Stimulated activated CD8-positive, alpha-beta memory T cell treated with anti-CD3 and anti-CD28 coated beads, Interleukin-4, amount 100 ng/mL, for 4 hours (primary cell): ENCODE measurements around the gene FRAS1.
"Not testable (repeated sequence)": the region's sequence is repeated elsewhere in the genome, so short reads cannot be mapped to it uniquely, and the experiment has no call there.

Experiments used
- DNase-seq, 2 donors: peaks; one replicate each; pipeline ENCODE4 v3.0.0-alpha.2; 2020; ENCODE audit warnings: low read depth in 2 of 2, low spot score in 1 of 2

The FRAS1 gene

DNA sequence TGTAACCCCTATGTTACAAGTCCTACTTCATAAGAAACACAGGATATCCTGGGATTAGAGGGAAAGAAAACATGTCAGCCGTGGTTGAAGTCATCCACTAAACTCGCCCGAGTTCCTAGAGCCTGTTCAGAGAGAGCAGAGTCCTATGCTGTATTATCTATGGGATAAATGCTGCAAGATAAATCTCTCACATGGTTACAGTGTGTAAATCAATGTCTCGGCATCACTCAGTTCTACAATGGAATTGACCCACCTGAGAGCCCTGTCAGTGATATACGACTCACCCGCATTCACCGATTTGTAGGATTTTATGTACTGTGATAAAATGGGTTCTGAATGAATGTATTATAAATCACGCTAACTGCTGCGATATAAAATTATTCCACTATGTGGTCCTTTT is 366.7 kb downstream of the FRAS1 start:
- DNase-seq = no peak

DNA sequence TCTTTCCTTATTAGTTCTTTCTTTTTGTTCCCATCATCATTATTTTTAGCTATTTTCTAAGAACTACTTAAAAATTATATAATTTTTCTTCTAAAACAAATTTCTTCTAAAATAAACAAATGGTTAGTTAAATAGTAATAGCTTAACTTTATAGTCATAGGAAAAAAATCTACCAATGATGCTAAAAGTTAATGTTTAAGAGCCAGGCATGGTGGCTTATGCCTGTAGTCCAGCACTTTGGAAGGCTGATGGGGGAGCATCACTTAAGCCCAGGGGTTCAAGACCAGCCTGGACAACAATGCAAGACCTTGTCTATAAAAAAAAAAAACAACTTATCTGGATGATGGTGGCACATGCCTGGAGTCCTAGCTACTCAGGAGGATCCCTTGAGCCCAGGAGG is 367.3 kb downstream of the FRAS1 start:
- DNase-seq = no peak

DNA sequence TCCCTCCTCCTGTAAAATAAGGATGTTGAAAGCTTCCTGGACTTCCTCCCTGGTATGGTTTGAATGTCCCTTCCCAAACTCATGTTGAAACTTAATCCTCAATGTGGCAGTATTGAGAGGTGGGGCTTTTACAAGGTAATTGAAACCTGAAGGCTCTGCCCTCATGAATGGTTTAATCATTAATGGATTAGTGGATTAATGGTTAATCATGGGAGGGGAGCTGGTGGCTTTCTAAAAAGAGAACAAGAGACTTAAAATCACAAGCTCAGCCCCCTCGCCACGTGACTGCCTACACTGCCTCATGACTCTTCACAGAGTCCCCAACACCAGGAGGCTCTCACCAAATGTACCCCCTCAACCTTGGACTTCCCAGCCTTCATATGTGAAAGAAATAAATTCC is 369.8 kb downstream of the FRAS1 start:
- no peak for DNase-seq

DNA sequence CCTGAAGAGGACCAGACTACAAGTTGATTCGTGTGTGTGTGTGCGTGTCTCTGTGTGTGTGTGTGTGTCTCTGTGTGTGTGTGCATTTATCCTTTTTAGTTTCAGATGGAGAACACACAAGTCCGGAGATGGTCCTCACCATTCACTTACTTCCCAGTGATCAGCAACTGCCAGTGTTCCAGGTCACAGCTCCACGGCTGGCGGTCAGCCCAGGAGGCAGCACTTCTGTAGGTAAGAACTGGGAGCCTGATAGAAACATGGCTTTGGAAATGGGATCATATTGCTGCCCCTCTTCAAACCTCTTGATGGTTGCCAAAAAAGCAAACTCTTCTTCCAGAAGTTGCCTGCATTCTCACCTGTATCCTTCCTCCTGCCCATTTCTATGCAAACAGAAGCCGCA is 371.9 kb downstream of the FRAS1 start:
- DNase-seq = no peak

DNA sequence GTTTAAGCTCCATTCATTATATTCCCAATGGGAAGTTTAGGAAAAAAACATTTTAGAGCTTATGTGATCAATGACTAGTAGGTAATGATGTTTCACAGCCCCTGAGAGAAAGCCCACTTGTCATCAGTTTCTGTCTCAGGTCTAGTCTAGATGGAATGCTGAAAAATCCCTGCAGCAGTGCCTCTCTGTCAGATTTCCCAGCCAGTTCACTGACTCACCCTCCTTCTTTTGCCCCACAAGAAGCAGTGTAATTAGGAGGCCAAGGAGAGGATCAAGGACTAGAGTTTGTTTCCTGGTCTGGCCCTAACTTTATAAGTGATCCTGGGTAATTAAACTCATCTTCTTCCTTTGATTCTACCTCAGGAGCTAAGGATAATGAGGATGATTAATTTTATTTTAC is 375.8 kb downstream of the FRAS1 start:
- DNase-seq = no peak

DNA sequence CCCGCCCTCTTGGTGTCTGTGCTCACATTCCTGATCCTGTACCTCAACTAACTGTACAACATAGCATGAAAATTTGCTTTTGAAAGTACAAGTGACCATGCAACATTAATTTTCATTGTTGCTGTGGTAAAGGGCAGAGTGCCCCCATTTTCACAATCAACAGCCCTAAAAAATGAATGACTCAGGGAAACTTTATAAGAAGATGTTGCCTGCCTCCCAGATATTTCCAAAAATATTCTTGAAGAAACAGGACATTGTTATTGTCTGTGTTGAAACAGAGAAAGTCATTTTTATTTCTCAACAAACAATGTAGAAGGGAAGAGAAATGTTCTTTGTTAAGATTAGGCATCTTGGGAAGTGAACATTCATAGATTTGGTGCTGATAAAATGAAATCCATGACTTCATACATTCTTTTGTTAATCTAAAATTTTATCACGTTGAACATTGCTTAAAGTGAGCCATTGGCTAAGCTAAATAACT is 380.5 kb downstream of the FRAS1 start:
- no peak for DNase-seq

DNA sequence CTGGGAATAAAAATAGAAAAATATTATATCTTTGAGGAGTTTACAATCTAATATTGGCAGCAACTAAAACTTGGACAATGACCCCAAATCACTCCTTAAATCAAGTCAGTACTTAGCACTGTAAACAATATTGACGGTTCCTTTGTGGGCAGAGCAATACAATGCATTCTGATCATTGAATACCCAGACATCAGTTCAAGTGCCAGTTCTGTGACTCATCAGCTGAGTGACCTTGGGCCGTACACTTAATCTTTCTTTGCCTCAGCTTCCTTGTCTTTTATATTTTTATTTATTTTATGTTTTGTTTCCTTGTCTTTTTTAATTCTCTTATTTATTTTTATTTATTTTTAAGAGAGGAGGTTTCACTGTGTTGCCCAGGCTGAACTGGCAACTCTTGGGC is 382.2 kb downstream of the FRAS1 start:
- DNase-seq = no peak

DNA sequence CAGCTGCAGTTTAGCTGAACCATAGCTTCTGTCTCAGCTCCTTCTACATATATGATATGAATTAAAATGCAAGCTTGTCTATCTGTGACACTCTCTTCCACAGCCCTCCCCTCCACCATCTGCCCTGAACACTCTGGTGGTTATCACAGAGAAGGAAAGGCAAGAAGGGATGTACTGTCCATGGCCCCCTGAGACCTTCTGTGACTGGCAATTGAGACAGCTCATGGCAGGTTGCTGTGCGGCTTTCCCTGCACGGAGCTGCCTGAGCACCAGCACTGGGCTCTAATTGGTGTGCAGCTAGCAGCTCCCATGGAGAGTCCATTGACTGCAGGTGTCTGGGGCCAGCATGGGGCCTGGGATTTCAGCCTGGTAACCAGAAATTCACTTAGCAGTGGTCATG is 384.6 kb downstream of the FRAS1 start:
- no peak for DNase-seq

DNA sequence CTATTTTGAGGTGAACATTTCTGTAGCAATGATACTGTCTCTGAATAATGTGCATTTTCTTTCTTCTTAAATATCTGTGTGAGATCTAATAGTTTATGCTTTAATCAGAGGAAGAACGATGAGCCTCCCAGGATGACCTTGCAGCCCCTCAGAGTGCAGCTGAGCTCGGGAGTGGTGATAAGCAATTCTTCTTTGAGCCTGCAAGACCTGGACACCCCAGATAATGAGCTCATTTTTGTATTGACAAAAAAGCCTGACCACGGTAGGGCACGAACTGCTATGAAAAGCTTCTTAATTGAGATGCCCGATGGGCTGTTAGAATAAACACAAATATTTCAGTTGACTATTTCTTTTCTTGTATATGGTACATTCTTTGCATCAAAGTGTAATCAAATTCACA is 389.5 kb downstream of the FRAS1 start:
- DNase-seq = no peak

DNA sequence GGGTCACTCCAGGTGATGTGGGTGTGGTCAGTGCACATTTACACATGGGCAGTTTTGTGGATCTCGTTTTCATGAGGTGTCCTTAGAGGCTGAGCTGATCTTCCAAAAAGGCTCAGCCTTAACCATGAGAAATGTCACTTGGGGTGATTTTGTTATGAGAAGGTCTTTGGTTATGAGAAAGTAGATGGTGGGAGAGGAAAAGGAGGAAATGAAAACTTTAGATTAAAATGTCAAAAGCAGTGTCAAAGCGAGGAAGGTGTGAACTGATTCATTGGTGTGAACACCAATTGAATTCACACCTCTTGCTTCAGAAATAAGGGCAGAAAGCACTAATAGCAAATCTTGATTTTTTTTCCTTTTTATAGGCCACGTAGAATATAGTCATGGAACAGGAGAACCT is 394.3 kb downstream of the FRAS1 start:
- DNase-seq = no peak

DNA sequence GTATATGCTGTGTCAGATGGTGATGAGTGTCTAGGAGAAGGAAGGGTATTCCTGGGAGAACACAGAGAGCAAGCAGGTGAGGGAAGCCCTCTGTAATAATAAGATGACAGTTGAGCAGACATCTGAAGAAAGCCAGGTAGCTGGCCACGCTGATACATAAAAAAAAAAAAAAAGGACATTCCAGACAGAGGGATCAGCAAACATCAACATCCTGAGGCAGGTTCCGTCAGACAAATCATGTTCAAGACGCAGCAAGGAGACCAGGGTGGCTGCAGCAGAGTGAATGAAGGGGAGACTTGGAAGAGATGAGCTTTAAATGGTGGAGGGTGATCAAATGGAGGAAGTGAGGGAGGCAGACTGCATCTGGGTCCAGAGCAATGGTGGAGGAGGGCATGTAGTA is 396.9 kb downstream of the FRAS1 start:
- no peak for DNase-seq

DNA sequence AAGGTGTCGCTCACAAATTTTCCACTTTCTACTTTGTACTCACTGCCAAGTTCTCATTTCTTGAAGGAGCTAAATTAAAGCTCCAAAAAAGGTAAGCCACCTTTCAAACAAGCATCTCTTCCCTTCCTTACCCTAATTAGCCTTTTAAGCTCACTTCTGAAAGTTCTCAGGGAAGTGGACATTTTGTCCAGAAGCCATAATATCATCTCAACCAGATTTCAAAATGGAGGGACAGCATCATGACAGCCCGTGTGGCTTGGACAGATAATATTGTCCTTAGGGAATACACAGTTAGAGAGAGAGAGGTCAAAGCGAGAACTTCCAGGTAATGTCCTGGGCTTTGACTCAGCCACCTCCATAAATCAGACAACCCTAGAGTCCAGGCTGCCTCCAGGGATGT is 400.6 kb downstream of the FRAS1 start:
- no peak for DNase-seq

DNA sequence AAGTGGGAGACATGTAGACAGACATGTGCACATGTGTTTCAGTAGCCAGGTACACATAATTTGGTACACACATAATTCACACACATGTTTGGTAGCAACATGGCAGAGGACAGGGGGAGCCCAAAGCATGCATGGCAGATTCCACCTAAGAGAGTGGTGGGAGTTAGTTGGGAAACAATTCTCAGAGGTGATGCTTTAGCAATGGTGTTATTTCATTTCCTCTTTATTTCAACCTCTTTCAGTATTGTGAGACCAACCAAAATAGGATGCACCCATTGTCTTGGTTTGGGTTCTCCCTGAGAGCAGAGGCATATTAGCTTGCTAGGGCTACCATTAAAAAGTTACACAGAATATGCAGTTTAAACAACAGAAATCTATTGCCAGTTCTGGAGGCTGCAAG is 402.2 kb downstream of the FRAS1 start:
- no peak for DNase-seq

DNA sequence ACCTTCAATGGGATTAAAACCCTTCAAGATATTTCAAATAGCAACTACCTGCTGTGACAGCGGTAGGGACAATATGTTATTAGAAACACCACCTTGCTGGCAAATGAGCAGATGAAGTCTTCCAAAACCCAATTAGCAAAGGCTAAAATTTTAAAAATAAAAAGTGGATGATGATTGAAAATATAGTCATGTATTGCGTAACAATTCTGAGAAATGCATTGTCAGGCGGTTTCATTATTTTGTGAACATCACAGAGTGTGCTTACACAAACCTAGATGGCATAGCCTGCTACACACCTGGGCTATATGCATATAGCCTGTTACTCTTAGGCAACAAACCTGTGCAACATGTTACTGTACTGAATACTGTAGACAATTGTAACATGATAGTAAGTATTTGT is 403.2 kb downstream of the FRAS1 start:
- DNase-seq = no peak

DNA sequence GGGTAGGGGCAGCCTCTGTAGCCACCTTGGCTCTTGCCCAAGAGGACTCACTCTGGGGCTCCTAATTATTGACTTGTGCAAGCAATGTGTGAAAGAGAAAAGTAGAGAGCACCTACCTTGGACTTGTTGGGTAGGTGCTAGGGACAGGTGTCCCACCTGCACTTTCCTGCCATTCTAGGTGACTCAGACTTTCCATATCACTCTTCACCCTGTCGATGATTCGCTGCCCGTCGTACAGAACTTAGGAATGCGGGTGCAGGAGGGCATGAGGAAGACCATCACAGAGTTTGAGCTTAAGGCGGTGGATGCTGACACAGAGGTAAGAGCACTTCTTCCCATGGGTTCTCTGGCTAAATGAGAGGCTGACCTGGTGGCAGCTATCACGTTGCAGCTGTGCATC is 407.1 kb downstream of the FRAS1 start:
- DNase-seq = no peak

DNA sequence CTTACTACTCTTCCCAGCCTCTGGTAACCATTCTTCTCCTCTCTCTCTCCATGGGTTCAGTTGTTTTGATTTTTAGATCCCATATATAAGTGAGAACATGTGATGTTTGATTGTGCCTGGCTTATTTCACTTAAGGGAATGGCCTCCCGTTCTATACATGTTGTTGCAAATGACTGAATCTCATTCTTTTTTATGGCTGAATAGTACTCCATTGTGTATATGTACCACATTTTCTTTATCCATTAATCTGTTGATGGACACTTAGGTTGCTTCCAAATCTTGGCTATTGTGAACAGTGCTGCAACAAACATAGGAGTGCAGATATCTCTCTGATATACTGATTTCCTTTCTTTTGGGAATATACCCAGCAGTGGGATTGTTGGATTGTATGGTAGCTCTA is 410.1 kb downstream of the FRAS1 start:
- DNase-seq = not testable (repeated sequence)

DNA sequence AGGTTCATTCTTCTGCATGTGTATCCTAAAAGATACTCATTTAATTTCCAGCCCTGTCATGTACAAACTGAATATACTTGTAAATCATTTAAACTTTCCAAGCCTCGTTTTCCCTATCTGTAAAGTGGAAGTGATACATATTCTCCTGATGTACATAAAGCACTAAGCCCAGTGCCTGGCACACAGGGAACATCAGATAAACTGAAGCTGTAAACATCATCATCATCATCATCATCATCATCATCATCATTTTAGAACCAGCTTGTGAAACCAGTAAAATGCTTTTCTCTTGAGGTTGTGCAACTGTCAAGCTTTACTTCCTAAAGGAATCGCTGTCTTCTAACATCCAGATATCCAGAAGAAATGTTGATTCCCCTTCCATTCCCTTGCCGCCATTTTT is 411.1 kb downstream of the FRAS1 start:
- no peak for DNase-seq

DNA sequence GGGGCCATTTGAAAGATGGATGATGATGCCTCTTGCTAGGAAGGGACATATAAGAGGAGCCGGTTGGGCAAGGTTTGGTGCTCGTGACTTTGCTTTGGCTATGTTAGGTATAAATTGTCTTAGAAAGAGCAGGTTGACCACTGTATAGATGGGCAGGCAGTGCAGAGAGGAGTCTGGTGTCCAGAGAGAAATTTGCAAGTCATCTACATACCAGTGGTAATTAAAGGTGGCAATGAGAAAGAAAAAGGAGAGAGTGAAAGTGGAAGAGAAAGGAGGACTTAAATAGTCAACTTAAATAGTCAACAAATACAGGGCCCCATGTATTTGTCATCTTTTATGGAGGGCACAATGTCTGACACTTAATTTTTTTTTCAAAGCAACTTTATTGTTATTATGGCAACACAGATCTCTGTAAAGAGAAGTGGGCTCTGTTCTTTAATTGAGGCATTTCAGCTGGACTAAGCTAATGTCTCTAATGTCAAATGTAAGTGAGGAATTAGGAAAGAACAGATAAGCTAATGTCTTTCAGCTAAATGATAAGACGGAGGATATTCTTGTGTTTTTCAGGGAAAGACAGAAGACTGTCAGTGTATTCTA is 419.1 kb downstream of the FRAS1 start:
- DNase-seq = no peak

DNA sequence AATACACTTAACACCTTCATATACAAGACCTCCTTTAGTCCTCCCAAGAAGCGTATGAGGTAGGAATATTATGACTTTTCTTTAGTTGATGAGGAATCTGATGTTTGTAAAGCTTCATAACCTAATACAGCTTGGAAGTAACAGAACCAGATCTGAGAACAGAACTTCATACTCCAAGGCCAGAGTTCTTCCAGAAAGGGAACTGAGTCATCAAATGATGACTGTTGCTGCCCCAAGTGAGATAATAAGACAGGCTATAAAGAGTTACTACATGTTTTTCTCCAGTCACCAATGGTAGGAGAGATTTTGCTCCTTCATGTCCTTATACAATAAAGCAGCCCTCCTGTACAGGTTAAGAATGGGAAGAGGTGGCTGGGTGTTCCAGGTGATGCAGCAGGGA is 420.2 kb downstream of the FRAS1 start:
- DNase-seq = no peak

DNA sequence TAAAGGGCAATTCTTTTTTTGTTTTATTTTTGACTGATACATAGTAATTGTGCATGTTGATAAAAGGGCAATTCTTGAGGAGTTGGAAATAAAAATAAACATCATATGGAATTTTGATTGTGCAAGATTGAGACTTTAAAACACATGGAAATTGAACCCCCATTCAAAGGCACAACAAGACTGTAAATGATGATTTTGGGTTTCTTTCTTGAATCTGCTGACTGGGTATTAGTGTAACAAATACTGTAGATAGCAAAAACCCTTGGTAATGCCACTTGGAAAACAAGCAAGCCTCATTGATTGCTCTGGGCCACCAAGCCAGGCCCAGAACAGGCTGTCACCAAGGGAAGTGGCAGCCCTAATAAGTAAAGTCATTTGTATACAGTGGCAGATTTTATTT is 421.4 kb downstream of the FRAS1 start:
- DNase-seq = no peak

DNA sequence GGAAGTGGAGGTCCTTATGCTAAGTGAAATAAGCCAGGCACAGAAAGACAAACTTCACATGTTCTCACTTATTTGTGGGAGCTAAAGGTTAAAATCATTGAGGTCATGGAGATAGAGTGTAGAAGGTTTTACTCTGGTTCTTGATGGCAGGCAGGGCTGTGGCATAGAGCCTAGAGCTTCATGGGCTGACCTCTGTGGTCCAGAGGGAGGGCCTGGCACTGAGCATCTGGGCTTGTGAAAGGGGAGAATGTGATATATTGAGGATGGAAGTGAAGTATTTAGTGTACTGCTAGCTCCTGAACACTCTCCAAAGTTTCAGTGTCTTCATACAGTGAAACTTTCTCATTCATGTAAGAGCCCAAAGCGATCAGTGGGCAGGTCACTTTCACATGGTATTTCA is 423.2 kb downstream of the FRAS1 start:
- no peak for DNase-seq

DNA sequence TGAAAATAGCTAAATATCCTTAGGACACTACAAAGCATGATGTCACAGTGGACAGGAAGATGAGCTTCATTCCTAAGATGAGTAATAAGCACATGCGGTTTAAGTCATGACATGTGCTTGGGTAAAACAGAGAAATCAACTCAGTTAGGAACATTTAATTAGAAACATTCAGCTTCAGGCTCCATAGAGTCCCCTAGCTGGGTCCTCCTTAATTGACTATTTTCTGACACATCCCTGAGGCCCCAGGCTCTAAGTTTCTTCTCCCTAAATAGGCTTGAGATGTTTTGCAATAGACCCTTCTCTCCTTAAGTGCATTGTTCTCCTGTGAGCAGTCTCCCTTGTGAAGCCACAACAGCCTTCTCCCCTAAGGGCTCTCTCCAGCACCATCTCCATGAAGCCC is 424.1 kb downstream of the FRAS1 start:
- DNase-seq = no peak

DNA sequence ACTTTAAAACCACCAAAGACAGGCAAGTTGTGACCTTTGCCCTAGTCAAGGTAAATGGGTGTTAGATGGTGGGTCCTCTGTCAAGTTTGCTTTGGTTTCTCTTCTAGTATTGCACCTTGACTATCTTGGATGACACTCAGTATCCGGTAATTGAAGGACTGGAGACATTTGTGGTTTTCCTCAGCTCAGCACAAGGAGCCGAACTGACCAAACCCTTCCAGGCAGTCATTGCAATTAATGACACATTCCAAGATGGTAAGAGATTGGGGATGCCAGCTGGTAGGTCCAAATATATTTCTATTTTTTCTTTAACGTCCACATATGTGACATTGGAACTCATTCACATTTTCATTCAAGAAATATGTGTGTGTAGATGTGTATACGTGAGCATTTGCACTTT is 425.2 kb downstream of the FRAS1 start:
- no peak for DNase-seq

DNA sequence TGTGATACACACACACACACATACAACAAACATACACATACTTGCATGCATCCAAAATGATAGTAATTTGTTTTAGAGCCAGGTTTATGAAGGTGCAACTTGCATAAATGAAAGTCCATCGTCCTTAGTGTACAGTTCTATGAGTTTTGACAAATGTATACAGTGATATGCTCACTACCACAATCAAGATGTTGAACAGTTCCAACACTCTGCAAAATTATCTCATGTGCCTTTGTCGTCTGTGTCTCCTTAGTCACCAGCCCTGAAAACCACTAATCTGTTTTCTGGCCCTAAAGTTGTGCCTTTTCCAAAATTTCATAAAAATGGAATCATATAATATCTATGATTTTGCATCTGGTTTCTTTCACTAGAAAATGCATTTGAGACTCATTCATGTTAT is 426.7 kb downstream of the FRAS1 start:
- no peak for DNase-seq
